ENCODE data around the gene DLX3. TPM values are rescaled to one million over a fixed set of nuclear protein-coding genes. Genes with fewer than 3 reads are reported as not detected.

Gene DLX3
- total RNA-seq, 3 donors from 2014 or later (not counting 1 experiment from before 2014, with no cell fraction given) = not detected

- H3K4me3 Mint-ChIP-seq = no peak overlapping the region
- TF ChIP-seq, protein P1, sequence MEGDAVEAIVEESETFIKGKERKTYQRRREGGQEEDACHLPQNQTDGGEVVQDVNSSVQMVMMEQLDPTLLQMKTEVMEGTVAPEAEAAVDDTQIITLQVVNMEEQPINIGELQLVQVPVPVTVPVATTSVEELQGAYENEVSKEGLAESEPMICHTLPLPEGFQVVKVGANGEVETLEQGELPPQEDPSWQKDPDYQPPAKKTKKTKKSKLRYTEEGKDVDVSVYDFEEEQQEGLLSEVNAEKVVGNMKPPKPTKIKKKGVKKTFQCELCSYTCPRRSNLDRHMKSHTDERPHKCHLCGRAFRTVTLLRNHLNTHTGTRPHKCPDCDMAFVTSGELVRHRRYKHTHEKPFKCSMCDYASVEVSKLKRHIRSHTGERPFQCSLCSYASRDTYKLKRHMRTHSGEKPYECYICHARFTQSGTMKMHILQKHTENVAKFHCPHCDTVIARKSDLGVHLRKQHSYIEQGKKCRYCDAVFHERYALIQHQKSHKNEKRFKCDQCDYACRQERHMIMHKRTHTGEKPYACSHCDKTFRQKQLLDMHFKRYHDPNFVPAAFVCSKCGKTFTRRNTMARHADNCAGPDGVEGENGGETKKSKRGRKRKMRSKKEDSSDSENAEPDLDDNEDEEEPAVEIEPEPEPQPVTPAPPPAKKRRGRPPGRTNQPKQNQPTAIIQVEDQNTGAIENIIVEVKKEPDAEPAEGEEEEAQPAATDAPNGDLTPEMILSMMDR (IDR thresholded peaks at IDR 0.05) = no peak
- no peaks in the 10 kb centered on the region for H3K36me3 Mint-ChIP-seq
- peaks cover 44 to 62% of the 10 kb centered on the region in 2 donors for H3K27me3 Mint-ChIP-seq (ENCODE audit: low read depth in 2 of 2)
- H3K9me3 Mint-ChIP-seq = no peaks in the 10 kb centered on the region
- H3K4me1 Mint-ChIP-seq = peaks cover 0 to 11% of the 10 kb centered on the region in 2 donors
- no peaks in the 10 kb centered on the region for H3K36me3 ChIP-seq (ENCODE audit: control insufficient read depth, insufficient read depth, low read length)
- DNase-seq = no peak
- no peak for ATAC-seq
- peaks cover 12% of the 10 kb centered on the region for H3K4me1 ChIP-seq (ENCODE audit: control insufficient read depth, insufficient read depth, low read length)
- no peak overlapping the region for H3K27ac ChIP-seq (ENCODE audit: low read length)
- peaks cover 33% of the 10 kb centered on the region for H3K27me3 ChIP-seq (ENCODE audit: control insufficient read depth, insufficient read depth, low read length)
- no peak overlapping the region for H3K4me3 ChIP-seq (ENCODE audit: low read length)
- no peak overlapping the region for H3K27ac Mint-ChIP-seq
- H3K9me3 ChIP-seq (ENCODE audit: control insufficient read depth, insufficient read depth, low read length) = no peaks in the 10 kb centered on the region
- WGBS (ENCODE audit: insufficient coverage) = 93% methylated on average over 4 of the region's 4 CpGs
- intact Hi-C loops (cut with micrococcal nuclease) = no loop called here
These were observed 18.2 kb downstream of the DLX3 start for GRCh38 chr17:49976828-49977202.

DNA sequence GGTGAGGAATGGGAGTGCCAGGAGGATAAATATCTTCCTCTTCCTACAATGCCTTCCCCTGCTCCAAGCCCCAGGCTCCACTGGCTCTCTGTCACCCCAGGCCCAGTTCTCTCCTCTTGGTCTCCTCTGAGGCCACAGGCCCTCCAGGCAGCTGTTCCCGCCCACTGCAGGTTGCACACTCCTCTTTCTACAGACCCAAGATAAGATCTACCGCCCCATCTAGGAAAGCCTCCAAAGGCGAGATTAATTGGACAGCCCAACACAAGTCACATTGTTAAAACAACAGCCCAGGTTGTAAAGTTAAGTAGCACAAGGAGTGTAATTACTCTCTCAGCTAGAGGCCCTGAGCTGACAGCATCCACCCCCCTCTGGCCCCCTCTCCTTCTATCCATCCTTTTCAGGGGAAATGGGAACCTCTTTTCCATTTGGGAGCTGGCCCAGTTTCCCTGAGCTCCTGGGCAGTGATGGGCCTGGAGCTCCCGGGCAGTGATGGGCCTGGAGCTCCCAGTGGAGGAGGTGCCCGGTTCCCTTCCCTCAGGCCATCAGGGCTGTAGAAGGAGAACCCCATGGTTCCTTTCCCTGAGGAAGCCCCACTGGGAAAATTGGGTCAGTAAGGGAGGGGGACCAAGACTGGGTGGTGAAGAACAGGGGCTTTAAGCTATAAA lies 18.7 kb downstream of the DLX3 start:
- Mint-ChIP-seq H3K27me3 (ENCODE audit: low read depth in 2 of 2) (peaks cover 43 to 63% of the 10 kb centered on the region in 2 donors), H3K4me3 (no peak overlapping the region), H3K27ac (no peak overlapping the region), H3K36me3 (no peaks in the 10 kb centered on the region), H3K4me1 (peaks cover 2 to 16% of the 10 kb centered on the region in 2 donors), H3K9me3 (no peaks in the 10 kb centered on the region)
- Histone ChIP-seq H3K27ac (ENCODE audit: low read length) (no peak overlapping the region), H3K36me3 (ENCODE audit: control insufficient read depth, insufficient read depth, low read length) (no peaks in the 10 kb centered on the region), H3K9me3 (ENCODE audit: control insufficient read depth, insufficient read depth, low read length) (no peaks in the 10 kb centered on the region), H3K27me3 (ENCODE audit: control insufficient read depth, insufficient read depth, low read length) (peaks cover 38% of the 10 kb centered on the region), H3K4me1 (ENCODE audit: control insufficient read depth, insufficient read depth, low read length) (peaks cover 17% of the 10 kb centered on the region), H3K4me3 (ENCODE audit: low read length) (no peak overlapping the region)
- DNase-seq = no peak
- WGBS (ENCODE audit: insufficient coverage) = 83% methylated on average over 5 of the region's 5 CpGs
- intact Hi-C loops (cut with micrococcal nuclease) = no loop called here
- ATAC-seq = no peak
- TF ChIP-seq, protein P1 (IDR thresholded peaks at IDR 0.05) = no peak

DNA sequence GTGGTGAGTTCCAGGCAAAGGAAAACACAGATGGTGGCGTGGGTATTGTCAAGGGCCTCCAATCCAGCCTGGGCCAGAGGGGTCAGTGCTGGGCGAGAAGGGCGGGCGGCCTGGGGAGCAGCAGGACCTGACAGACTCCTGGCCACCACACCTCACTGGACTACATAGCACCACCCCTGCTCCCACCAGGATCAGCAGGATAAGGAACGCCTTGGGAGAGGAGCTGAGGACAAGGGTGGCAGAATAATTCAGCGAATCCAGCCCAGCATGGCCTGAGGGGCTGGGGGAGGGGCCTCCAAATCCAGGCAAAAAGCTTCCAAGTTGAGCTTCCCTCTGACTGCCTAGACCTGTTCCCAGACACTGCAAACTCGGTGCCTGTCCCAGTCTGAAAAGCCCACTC lies 19.5 kb downstream of the DLX3 start:
- Histone ChIP-seq H3K9me3 (ENCODE audit: control insufficient read depth, insufficient read depth, low read length) (no peaks in the 10 kb centered on the region), H3K4me3 (ENCODE audit: low read length) (no peak overlapping the region), H3K27ac (ENCODE audit: low read length) (no peak overlapping the region), H3K4me1 (ENCODE audit: control insufficient read depth, insufficient read depth, low read length) (peaks cover 18% of the 10 kb centered on the region), H3K27me3 (ENCODE audit: control insufficient read depth, insufficient read depth, low read length) (peaks cover 46% of the 10 kb centered on the region), H3K36me3 (ENCODE audit: control insufficient read depth, insufficient read depth, low read length) (no peaks in the 10 kb centered on the region)
- peaks cover 10 to 24% of the 10 kb centered on the region in 2 donors for H3K4me1 Mint-ChIP-seq
- H3K27ac Mint-ChIP-seq = no peak overlapping the region
- DNase-seq (no peak), ATAC-seq (no peak)
- TF ChIP-seq, protein P1 (IDR thresholded peaks at IDR 0.05) = no peak
- no peaks in the 10 kb centered on the region for H3K9me3 Mint-ChIP-seq
- H3K27me3 Mint-ChIP-seq (ENCODE audit: low read depth in 2 of 2) = peaks cover 43 to 64% of the 10 kb centered on the region in 2 donors
- 84% methylated on average over 7 of the region's 7 CpGs for WGBS (ENCODE audit: insufficient coverage)
- H3K36me3 Mint-ChIP-seq = no peaks in the 10 kb centered on the region
- H3K4me3 Mint-ChIP-seq = no peak overlapping the region
- intact Hi-C loops (cut with micrococcal nuclease) = no loop called here

- H3K27me3 ChIP-seq (ENCODE audit: control insufficient read depth, insufficient read depth, low read length) = peaks cover 59% of the 10 kb centered on the region
- Mint-ChIP-seq H3K36me3 (no peaks in the 10 kb centered on the region), H3K4me1 (peaks cover 15 to 44% of the 10 kb centered on the region in 2 donors), H3K9me3 (no peaks in the 10 kb centered on the region), H3K4me3 (no peak overlapping the region), H3K27me3 (ENCODE audit: low read depth in 2 of 2) (peaks cover 34 to 75% of the 10 kb centered on the region in 2 donors), H3K27ac (no peak overlapping the region)
- H3K36me3 ChIP-seq (ENCODE audit: control insufficient read depth, insufficient read depth, low read length) = no peaks in the 10 kb centered on the region
- no peak for ATAC-seq
- DNase-seq = no peak
- TF ChIP-seq, protein P1 (IDR thresholded peaks at IDR 0.05) = no peak
- intact Hi-C loops (cut with micrococcal nuclease) = no loop called here
- no peak overlapping the region for H3K27ac ChIP-seq (ENCODE audit: low read length)
- peaks cover 37% of the 10 kb centered on the region for H3K4me1 ChIP-seq (ENCODE audit: control insufficient read depth, insufficient read depth, low read length)
- H3K9me3 ChIP-seq (ENCODE audit: control insufficient read depth, insufficient read depth, low read length) = no peaks in the 10 kb centered on the region
- WGBS (ENCODE audit: insufficient coverage) = 24% methylated on average over 2 of the region's 2 CpGs
- no peak overlapping the region for H3K4me3 ChIP-seq (ENCODE audit: low read length)
These were observed 21.8 kb downstream of the DLX3 start for GRCh38 chr17:49973271-49973615.
